NCI-H2196 treated with DMSO at 0.1 percent for 48 hours (cell line): ENCODE measurements around the gene KCNK5.

Experiments
- DNase-seq: peaks from one replicate; lab custom pipeline; 2025; ENCODE audit not compliant: unreplicated experiment; lab: John Stamatoyannopoulos, UW

KCNK5 gene

GRCh38 chr6:39217177-39217864, 12.0 kb downstream of the KCNK5 start:
- DNase-seq: no peak

- DNase-seq: no peak
These were observed 13.6 kb downstream of the KCNK5 start for GRCh38 chr6:39215640-39216158.

GRCh38 chr6:39214846-39215639, 14.2 kb downstream of the KCNK5 start:
- peak; percentile 35 for DNase-seq

- DNase-seq: no peak
These were observed 15.0 kb downstream of the KCNK5 start for GRCh38 chr6:39214120-39214813.

- no peak for DNase-seq
These were observed 15.9 kb downstream of the KCNK5 start for GRCh38 chr6:39213195-39213920.

GRCh38 chr6:39211183-39211582, 18.1 kb downstream of the KCNK5 start:
- no peak for DNase-seq

- no peak for DNase-seq
These were observed 18.8 kb downstream of the KCNK5 start for GRCh38 chr6:39210450-39210849.

GRCh38 chr6:39209911-39210310, 19.4 kb downstream of the KCNK5 start:
- DNase-seq: no peak

- DNase-seq: no peak
These were observed 19.9 kb downstream of the KCNK5 start for GRCh38 chr6:39209360-39209811.

- no peak for DNase-seq
These were observed 21.0 kb downstream of the KCNK5 start for GRCh38 chr6:39208223-39208739.

- no peak for DNase-seq
These were observed 21.7 kb downstream of the KCNK5 start for GRCh38 chr6:39207416-39208222.

- DNase-seq: no peak
These were observed 23.0 kb downstream of the KCNK5 start for GRCh38 chr6:39206250-39206721.

GRCh38 chr6:39204646-39205244, 24.5 kb downstream of the KCNK5 start:
- no peak for DNase-seq

- no peak for DNase-seq
These were observed 25.1 kb downstream of the KCNK5 start for GRCh38 chr6:39204160-39204495.

GRCh38 chr6:39203436-39204159, 25.7 kb downstream of the KCNK5 start:
- peak; percentile 20 for DNase-seq

- no peak for DNase-seq
These were observed 27.1 kb downstream of the KCNK5 start for GRCh38 chr6:39202166-39202565.

GRCh38 chr6:39200498-39201020, 28.7 kb downstream of the KCNK5 start:
- DNase-seq: no peak

- no peak for DNase-seq
These were observed 29.3 kb downstream of the KCNK5 start for GRCh38 chr6:39199976-39200375.
